SK-N-MC (cell line): Measurements from ENCODE around the gene MIF.
A peak's percentile ranks its signal among the peaks of the same experiment; 100 is the strongest.
"Not testable (repeated sequence)": the region's sequence is repeated elsewhere in the genome, so short reads cannot be mapped to it uniquely, and the experiment has no call there.

ENCODE experiments used
- DNase-seq: peaks from one replicate; pipeline ENCODE4 v3.0.0-alpha.2; 2011; ENCODE audit warnings: low read depth, low spot score
- H3K27ac ChIP-seq: fragments of 200-600 bp; sonication (generic); 2 replicates; pipeline ENCODE4 v1.5.1; 2016; ENCODE audit warnings: mixed run types
- H3K36me3 ChIP-seq: fragments of 200-600 bp; sonication (generic); 2 replicates; pipeline ENCODE4 v1.6.1; 2017; ENCODE audit warnings: antibody characterized with exemption, low read length, mixed read lengths; ENCODE audit not compliant: insufficient read depth
- H3K4me3 ChIP-seq: fragments of 200-600 bp; sonication (generic); 2 replicates; pipeline ENCODE4 v1.5.1; 2016
- H3K9ac ChIP-seq: fragments of 200-600 bp; sonication (generic); 2 replicates; pipeline ENCODE4 v1.8.0; 2017; ENCODE audit warnings: mixed run types, mixed read lengths; ENCODE audit not compliant: insufficient read length
- H3K9me3 ChIP-seq: fragments of 200-600 bp; sonication (generic); 2 replicates; pipeline ENCODE4 v1.6.1; 2017; ENCODE audit warnings: low read depth, mild to moderate bottlenecking, antibody characterized with exemption, low read length, moderate library complexity, mixed read lengths
- EZH2 ChIP-seq: fragments of 200-600 bp; sonication (generic); IDR thresholded peaks from one replicate; pipeline ENCODE4 v1.6.1; 2017; ENCODE audit warnings: antibody characterized with exemption
- FOXP2 ChIP-seq: optimal IDR thresholded peaks from 2 replicates; pipeline ENCODE3; 2011; ENCODE audit warnings: mild to moderate bottlenecking, moderate library complexity; ENCODE audit not compliant: insufficient read depth; ENCODE audit errors: extremely low read length, control extremely low read depth
- POLR2AphosphoS5 ChIP-seq: IDR thresholded peaks from 2 replicates; pipeline ENCODE4 v1.6.1; 2012; ENCODE audit warnings: mild to moderate bottlenecking, low read depth, low read length, borderline replicate concordance

Gene MIF

GRCh38 chr22:23850136-23850611 is 44.0 kb upstream of the MIF start:
- no peaks in the 10 kb centered on the region for H3K36me3 ChIP-seq
- DNase-seq = no peak
- no peak overlapping the region for H3K9ac ChIP-seq
- no peak overlapping the region for H3K4me3 ChIP-seq
- TF ChIP-seq FOXP2 (no peak), POLR2AphosphoS5 (no peak), EZH2 (no peak)
- no peaks in the 10 kb centered on the region for H3K9me3 ChIP-seq
- no peak overlapping the region for H3K27ac ChIP-seq

GRCh38 chr22:23856721-23857605 is 37.2 kb upstream of the MIF start:
- H3K9me3 ChIP-seq = no peaks in the 10 kb centered on the region
- H3K4me3 ChIP-seq = peak overlapping the region; percentile 83
- peak overlapping the region; percentile 64 for H3K9ac ChIP-seq
- no peaks in the 10 kb centered on the region for H3K36me3 ChIP-seq
- no peak for TF ChIP-seq FOXP2
- TF ChIP-seq POLR2AphosphoS5 = no peak
- no peak for TF ChIP-seq EZH2
- no peak for DNase-seq
- no peak overlapping the region for H3K27ac ChIP-seq

- H3K27ac ChIP-seq = no peak within 1 kb of the TSS
- H3K4me3 ChIP-seq = peak within 1 kb of the TSS; percentile 83
- H3K9me3 ChIP-seq = no peaks in the 10 kb centered on the region
- H3K36me3 ChIP-seq = no peaks in the 10 kb centered on the region
- TF ChIP-seq EZH2 (no peak), POLR2AphosphoS5 (peak; percentile 92)
- H3K9ac ChIP-seq = peak within 1 kb of the TSS; percentile 64
- DNase-seq = peak; percentile 77
Measured at GRCh38 chr22:23857606-23858483, 36.3 kb upstream of the MIF start, which contains the start of gene SLC2A11. Gene SLC2A11, plus strand, starts transcription at chr22:23857875. Its CDS starts 125 bp downstream, at chr22:23858000.

- no peak for DNase-seq
- Histone ChIP-seq H3K9me3 (no peaks in the 10 kb centered on the region), H3K27ac (no peak overlapping the region), H3K36me3 (no peaks in the 10 kb centered on the region), H3K4me3 (peak overlapping the region; percentile 83), H3K9ac (peak overlapping the region; percentile 64)
- TF ChIP-seq FOXP2 (no peak), EZH2 (no peak), POLR2AphosphoS5 (no peak)
Measured at GRCh38 chr22:23858484-23858815, 35.7 kb upstream of the MIF start.

GRCh38 chr22:23859201-23859600 is 35.0 kb upstream of the MIF start:
- Histone ChIP-seq H3K9me3 (no peaks in the 10 kb centered on the region), H3K9ac (no peak overlapping the region), H3K36me3 (no peaks in the 10 kb centered on the region), H3K4me3 (no peak overlapping the region), H3K27ac (no peak overlapping the region)
- DNase-seq = no peak
- TF ChIP-seq POLR2AphosphoS5 (no peak), FOXP2 (no peak), EZH2 (no peak)

- not testable (repeated sequence) for H3K9me3 ChIP-seq, H3K9ac ChIP-seq, H3K36me3 ChIP-seq, H3K4me3 ChIP-seq, DNase-seq, H3K27ac ChIP-seq
Measured at GRCh38 chr22:23860187-23860586, 34.0 kb upstream of the MIF start.

GRCh38 chr22:23862103-23862502 is 32.1 kb upstream of the MIF start:
- H3K9ac ChIP-seq = no peak overlapping the region
- no peaks in the 10 kb centered on the region for H3K9me3 ChIP-seq
- TF ChIP-seq POLR2AphosphoS5 (no peak), FOXP2 (no peak), EZH2 (no peak)
- no peak overlapping the region for H3K27ac ChIP-seq
- no peaks in the 10 kb centered on the region for H3K36me3 ChIP-seq
- no peak overlapping the region for H3K4me3 ChIP-seq
- no peak for DNase-seq

- H3K4me3 ChIP-seq, H3K36me3 ChIP-seq, H3K9me3 ChIP-seq, DNase-seq, H3K27ac ChIP-seq, H3K9ac ChIP-seq: not testable (repeated sequence)
Measured at GRCh38 chr22:23864499-23865154, 29.6 kb upstream of the MIF start.
